Coronary artery (tissue), 2 donors: ENCODE data around the gene TTC39A.

Experiments used
- DNase-seq: peaks from one replicate; pipeline ENCODE4 v3.0.0-alpha.2; 2017; ENCODE audit warnings: low spot score
- H3K27ac ChIP-seq, 2 donors: fragments of 200-600 bp; sonication (generic); one replicate each; pipeline ENCODE4 v1.5.1; 2016 to 2019
- H3K4me3 ChIP-seq: fragments of 200-600 bp; sonication (generic); 2 replicates; pipeline ENCODE4 v1.5.1; 2016; ENCODE audit warnings: mild to moderate bottlenecking, moderate library complexity
- CTCF ChIP-seq: fragments of 200-600 bp; sonication (generic); IDR thresholded peaks from one replicate; pipeline ENCODE4 v1.5.1; 2019; ENCODE audit warnings: antibody characterized with exemption

TTC39A gene

DNA sequence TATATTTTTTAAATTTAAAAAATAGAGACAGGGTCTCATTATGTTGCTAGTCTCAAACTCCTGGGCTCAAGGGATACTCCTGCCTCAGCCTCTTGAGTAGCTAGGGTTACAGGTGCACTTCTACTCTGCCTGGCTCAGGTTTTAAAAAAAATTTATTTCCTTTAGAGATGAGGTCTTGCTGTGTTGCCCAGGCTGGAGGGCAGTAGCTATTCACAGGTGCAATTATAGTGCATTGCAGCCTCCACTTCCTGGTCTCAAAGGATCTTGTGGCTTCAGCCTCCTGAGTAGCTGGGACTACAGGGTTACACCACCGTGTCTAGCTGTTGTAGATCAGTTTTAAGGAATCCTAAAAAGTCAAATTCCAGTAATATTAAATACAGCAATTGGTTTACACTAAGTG is 89.2 kb downstream of the TTC39A start:
- no peak overlapping the region for H3K27ac ChIP-seq
- TF ChIP-seq CTCF = no peak
- DNase-seq = no peak
- no peak overlapping the region for H3K4me3 ChIP-seq

DNA sequence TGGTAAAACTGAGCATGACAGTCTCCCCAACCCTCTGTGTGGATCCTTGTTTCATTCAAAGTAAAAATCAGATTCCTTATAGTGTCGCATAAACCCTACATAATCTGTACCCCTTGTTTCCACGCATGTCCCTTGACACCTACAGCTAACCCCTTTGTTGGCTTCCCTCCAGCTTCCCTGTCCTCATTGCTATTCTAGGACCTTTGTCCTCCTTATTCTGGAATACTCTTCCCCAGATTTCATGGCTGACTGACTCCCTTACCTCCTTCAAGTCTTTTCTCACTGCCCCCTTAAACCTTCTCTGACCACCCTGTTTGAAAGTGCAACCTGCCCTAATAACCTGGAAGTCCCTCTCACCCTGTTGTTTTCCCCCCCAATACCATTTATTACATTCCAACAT is 90.3 kb downstream of the TTC39A start:
- TF ChIP-seq CTCF = no peak
- Histone ChIP-seq H3K4me3 (no peak overlapping the region), H3K27ac (peak overlapping the region in 1 of 2 donors; percentile 15)
- DNase-seq = no peak

DNA sequence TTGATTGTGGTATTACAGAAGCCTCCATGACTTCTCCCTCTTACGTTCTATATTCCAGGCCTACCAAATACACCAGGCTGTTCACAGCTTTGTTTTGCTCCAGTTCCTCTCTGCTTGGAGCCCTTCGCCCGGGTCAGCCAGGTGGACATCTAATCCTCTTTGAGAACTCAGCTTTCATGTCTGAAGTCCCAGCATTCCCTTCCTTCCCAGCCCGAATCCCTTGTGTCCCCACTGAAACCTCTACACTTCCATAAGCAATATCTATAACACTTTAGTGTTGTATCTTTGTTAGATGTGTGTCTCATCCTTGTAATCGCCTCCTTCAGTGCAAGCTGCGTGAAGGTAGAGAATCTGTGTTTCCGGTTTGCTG is 92.3 kb downstream of the TTC39A start:
- H3K4me3 ChIP-seq = peak overlapping the region; percentile 95
- TF ChIP-seq CTCF = no peak
- H3K27ac ChIP-seq = peak overlapping the region; percentile 67 to 99
- no peak for DNase-seq

DNA sequence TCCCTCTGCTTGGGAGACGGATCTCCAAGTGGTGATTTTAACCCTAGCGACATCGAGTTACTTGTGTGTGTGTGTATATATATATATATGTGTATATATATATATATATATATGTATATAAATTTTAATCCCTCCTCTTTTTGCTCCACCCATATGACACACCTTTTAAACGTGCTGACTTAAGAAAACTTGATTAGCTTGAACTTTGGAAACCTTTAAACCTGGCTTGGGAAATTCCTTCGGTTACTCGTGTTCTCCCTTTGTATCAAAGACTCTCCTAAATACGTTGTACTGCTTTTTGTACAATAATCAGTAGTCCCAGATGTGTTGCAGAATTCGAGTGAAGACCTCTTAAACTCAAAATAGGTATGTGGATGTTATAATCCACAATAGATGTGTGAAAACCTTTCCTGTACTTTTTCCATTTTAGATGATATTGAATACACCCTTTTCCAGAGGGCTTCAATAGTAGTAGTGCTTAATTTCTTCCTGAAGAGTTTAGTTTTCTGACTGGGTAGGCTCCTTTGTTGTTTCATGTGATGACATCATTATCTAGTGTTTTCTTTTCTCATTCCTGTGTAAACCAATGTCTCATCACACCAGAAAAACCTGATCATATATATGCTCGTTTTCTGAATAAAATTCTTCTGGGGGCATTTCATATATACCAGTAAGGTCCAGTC is 92.9 kb downstream of the TTC39A start:
- peak overlapping the region; percentile 95 for H3K4me3 ChIP-seq
- DNase-seq = no peak
- H3K27ac ChIP-seq = peak overlapping the region; percentile 98 to 99
- TF ChIP-seq CTCF = no peak
